GM12878 (cell line): ENCODE measurements around the gene ZNF653. TPM values are rescaled to one million over a fixed set of nuclear protein-coding genes. Genes with fewer than 3 reads are reported as not detected.

Source experiments
- CEBPZ ChIP-seq: fragments of 150-350 bp; IDR thresholded peaks from 2 replicates; pipeline ENCODE4 v1.6.1; 2016; ENCODE audit warnings: low read depth, low read length
- CUX1 ChIP-seq: IDR thresholded peaks from 2 replicates; pipeline ENCODE4 v1.6.1; 2012; ENCODE audit warnings: improper control_type of control experiment, low read depth, low read length; ENCODE audit not compliant: insufficient replicate concordance
- E2F8 ChIP-seq: fragments of 450-650 bp; IDR thresholded peaks from 2 replicates; pipeline ENCODE4 v1.6.1; 2018; ENCODE audit warnings: mild to moderate bottlenecking, low read depth, moderate library complexity; ENCODE audit not compliant: partially characterized antibody
- ELK1 ChIP-seq: IDR thresholded peaks from 2 replicates; pipeline ENCODE4 v1.6.1; 2012; ENCODE audit warnings: low read depth, low read length, improper control_type of control experiment
- ESRRA ChIP-seq: IDR thresholded peaks from 2 replicates; pipeline ENCODE4 v1.6.1; 2012; ENCODE audit warnings: mild to moderate bottlenecking, low read length, improper control_type of control experiment
- IRF4 ChIP-seq: IDR thresholded peaks from 2 replicates; pipeline ENCODE4 v1.6.1; 2011; ENCODE audit warnings: low read depth, low read length
- JUND ChIP-seq: IDR thresholded peaks from 2 replicates; pipeline ENCODE4 v1.6.1; 2012; ENCODE audit warnings: low read depth, mild to moderate bottlenecking, low read length, improper control_type of control experiment, moderate library complexity
- NR2C2 ChIP-seq: IDR thresholded peaks from 2 replicates; pipeline ENCODE4 v1.6.1; 2011; ENCODE audit warnings: borderline replicate concordance, low read depth; ENCODE audit not compliant: control insufficient read depth, insufficient read length
- POU2F2 ChIP-seq: IDR thresholded peaks from 3 replicates; pipeline ENCODE4 v1.6.1; 2011; ENCODE audit warnings: low read depth, mild to moderate bottlenecking, low read length, borderline replicate concordance
- STAT1 ChIP-seq: fragments of 450-650 bp; conservative IDR thresholded peaks from 2 replicates; pipeline ENCODE4 v1.6.1; 2014; ENCODE audit warnings: antibody characterized with exemption, mild to moderate bottlenecking
- ZBTB11 ChIP-seq: fragments of 450-650 bp; formaldehyde crosslinking; IDR thresholded peaks from 2 replicates; pipeline ENCODE4 v1.5.0; 2022; ENCODE audit warnings: mild to moderate bottlenecking, missing genetic modification characterization
- polyA plus RNA-seq, 11 experiments: library from polyadenylated mRNA; depleted of rRNA in 4 of 11; unstranded in 6 of 11; stranded (reverse) in 5 of 11; fragments of >200 nt; fragmentation: Nextera tagmentation in 4 of 11; fragmentation: Illumina TruSeq in 1 of 11; extraction: Ambion mirVana in 4 of 11; extraction: Trizol in 1 of 11; gene quantifications; 1 replicate in 1 of 11; 2 replicates in 10 of 11; pipeline versions ENCODE4 v1.2.1 to v1.2.3, GENCODE V29; 2011 to 2016; ENCODE audit warnings: inconsistent platforms in 2 of 11, missing spikeins in 2 of 11, low read depth in 1 of 11
- total RNA-seq, 4 experiments: library from RNA; depleted of rRNA in 3 of 4; stranded (reverse); fragments of >200 nt in 3 of 4; fragmentation: Illumina TruSeq in 1 of 4; extraction: Trizol in 1 of 4; gene quantifications; 2 replicates each; pipeline versions ENCODE4 v1.2.1 to v1.2.3, GENCODE V29; 2013 to 2021

Gene ZNF653
- total and polyA plus RNA-seq, 10 of the 15 experiments (the other 5 are each of a cell fraction or from before 2014, with no cell fraction given), result 2.2 to 13.2 (median 6.7) TPM; not detected in 2

- no peak for TF ChIP-seq ZBTB11
- TF ChIP-seq E2F8, result no peak
- no peak for TF ChIP-seq CUX1
- no peak for TF ChIP-seq JUND
- TF ChIP-seq NR2C2, result peak; percentile 80
- TF ChIP-seq STAT1, result no peak; the same call in 1 of the 2 replicates
- peak; percentile 86; the same call in 1 of the 2 replicates for TF ChIP-seq ESRRA
- TF ChIP-seq ELK1, result no peak
- TF ChIP-seq POU2F2, result no peak; the same call in 2 of the 3 replicates
- no peak for TF ChIP-seq IRF4
- TF ChIP-seq CEBPZ, result no peak
These were observed 23.1 kb upstream of the ZNF653 start, which contains the start of gene ECSIT (continued) for GRCh38 chr19:11528551-11529341.
